ENCODE data around the gene PLA2G6.

GRCh38 chr22:38139901-38140300 is 41.7 kb downstream of the PLA2G6 start:
- no peak for TF ChIP-seq CTCF (conservative IDR thresholded peaks at IDR 0.05; ENCODE audit: low read length)
- TF ChIP-seq EZH2phosphoT487 (IDR thresholded peaks at IDR 0.05; ENCODE audit: borderline replicate concordance, low read depth, low read length), result no peak

Measured in OCI-LY7 (cell line).